ENCODE results near the gene DIS3L2. TPM values are rescaled to one million over a fixed set of nuclear protein-coding genes. Genes with fewer than 3 reads are reported as not detected.

The DIS3L2 gene
- total RNA-seq, 1 experiment from 2014 or later, result 28.5 TPM

DNA sequence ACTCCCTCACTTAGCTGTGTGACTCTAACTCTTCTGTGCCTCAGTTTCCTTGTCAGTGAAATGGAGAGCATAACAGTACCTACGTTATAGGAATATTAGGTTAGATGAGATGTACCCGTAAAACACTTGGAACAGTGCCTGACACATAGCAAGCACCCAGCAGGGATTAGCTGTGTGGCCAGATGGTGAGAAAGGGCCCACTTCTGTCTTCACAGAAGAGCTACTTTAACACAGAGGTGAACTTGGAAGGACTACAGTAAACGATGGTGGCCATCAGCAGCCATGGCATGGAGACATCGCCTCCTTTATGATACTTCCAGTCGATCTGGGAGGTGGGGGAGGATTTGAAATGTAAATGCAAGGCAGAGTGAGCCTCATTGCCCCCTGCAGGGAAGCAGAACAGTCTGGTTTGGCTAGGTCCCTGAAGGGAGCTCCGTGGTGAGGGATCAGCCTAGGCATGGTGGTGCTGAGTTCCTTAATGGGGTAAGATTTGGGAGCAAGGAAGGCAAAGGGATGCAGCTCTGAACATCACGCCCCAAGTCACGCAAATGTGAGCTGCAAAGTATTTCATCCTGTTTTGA lies 315.3 kb downstream of the DIS3L2 start:
- peaks cover 12% of the 10 kb centered on the region for H3K9me3 Mint-ChIP-seq
- TF ChIP-seq, protein P1, sequence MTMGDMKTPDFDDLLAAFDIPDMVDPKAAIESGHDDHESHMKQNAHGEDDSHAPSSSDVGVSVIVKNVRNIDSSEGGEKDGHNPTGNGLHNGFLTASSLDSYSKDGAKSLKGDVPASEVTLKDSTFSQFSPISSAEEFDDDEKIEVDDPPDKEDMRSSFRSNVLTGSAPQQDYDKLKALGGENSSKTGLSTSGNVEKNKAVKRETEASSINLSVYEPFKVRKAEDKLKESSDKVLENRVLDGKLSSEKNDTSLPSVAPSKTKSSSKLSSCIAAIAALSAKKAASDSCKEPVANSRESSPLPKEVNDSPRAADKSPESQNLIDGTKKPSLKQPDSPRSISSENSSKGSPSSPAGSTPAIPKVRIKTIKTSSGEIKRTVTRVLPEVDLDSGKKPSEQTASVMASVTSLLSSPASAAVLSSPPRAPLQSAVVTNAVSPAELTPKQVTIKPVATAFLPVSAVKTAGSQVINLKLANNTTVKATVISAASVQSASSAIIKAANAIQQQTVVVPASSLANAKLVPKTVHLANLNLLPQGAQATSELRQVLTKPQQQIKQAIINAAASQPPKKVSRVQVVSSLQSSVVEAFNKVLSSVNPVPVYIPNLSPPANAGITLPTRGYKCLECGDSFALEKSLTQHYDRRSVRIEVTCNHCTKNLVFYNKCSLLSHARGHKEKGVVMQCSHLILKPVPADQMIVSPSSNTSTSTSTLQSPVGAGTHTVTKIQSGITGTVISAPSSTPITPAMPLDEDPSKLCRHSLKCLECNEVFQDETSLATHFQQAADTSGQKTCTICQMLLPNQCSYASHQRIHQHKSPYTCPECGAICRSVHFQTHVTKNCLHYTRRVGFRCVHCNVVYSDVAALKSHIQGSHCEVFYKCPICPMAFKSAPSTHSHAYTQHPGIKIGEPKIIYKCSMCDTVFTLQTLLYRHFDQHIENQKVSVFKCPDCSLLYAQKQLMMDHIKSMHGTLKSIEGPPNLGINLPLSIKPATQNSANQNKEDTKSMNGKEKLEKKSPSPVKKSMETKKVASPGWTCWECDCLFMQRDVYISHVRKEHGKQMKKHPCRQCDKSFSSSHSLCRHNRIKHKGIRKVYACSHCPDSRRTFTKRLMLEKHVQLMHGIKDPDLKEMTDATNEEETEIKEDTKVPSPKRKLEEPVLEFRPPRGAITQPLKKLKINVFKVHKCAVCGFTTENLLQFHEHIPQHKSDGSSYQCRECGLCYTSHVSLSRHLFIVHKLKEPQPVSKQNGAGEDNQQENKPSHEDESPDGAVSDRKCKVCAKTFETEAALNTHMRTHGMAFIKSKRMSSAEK (CRISPR knock-in tag; IDR thresholded peaks at IDR 0.05; ENCODE audit: borderline replicate concordance), result no peak
- TF ChIP-seq NR2C2 (CRISPR knock-in tag; IDR thresholded peaks at IDR 0.05) (no peak), CBFB (CRISPR knock-in tag; IDR thresholded peaks at IDR 0.05; ENCODE audit: low read depth) (no peak), E2F5 (CRISPR knock-in tag; IDR thresholded peaks at IDR 0.05) (no peak), FOXK1 (CRISPR knock-in tag; IDR thresholded peaks at IDR 0.05) (no peak), SOX15 (CRISPR knock-in tag; IDR thresholded peaks at IDR 0.05) (no peak), TP53 (CRISPR knock-in tag; IDR thresholded peaks at IDR 0.05) (no peak), TEAD4 (CRISPR knock-in tag; IDR thresholded peaks at IDR 0.05) (no peak), KAT7 (CRISPR knock-in tag; IDR thresholded peaks at IDR 0.05; ENCODE audit: borderline replicate concordance) (no peak), ESRRA (CRISPR knock-in tag; IDR thresholded peaks at IDR 0.05; ENCODE audit: borderline replicate concordance) (no peak), NR1H2 (CRISPR knock-in tag; IDR thresholded peaks at IDR 0.05) (no peak), ZNF232 (CRISPR knock-in tag; IDR thresholded peaks at IDR 0.05) (no peak), EMX1 (CRISPR knock-in tag; IDR thresholded peaks at IDR 0.05) (no peak)
- TF ChIP-seq, protein P2, sequence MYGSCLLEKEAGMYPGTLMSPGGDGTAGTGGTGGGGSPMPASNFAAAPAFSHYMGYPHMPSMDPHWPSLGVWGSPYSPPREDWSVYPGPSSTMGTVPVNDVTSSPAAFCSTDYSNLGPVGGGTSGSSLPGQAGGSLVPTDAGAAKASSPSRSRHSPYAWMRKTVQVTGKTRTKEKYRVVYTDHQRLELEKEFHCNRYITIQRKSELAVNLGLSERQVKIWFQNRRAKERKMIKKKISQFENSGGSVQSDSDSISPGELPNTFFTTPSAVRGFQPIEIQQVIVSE (CRISPR knock-in tag; IDR thresholded peaks at IDR 0.05; ENCODE audit: borderline replicate concordance), result no peak
- no peaks in the 10 kb centered on the region for H3K27me3 Mint-ChIP-seq (ENCODE audit: low read depth)
- CTCF ChIA-PET, result interaction anchor here (0.6 to 2.2 kb wide), 13 partner anchors 8 to 376 kb away, joined by 3 to 25 read pairs (median 3); partner anchors contain the start of gene NPPC
- peak overlapping the region; percentile 15; the same call in 1 of the 2 replicates for H3K27ac Mint-ChIP-seq
- H3K4me3 Mint-ChIP-seq, result no peak overlapping the region
- peaks cover 20% of the 10 kb centered on the region for H3K4me1 Mint-ChIP-seq
- peak; percentile 40 for DNase-seq (ENCODE audit: low spot score)
- POLR2A ChIA-PET, result no interaction called here
- H3K36me3 Mint-ChIP-seq, result peaks cover 7% of the 10 kb centered on the region
- ATAC-seq, result peak; percentile 94

GRCh38 chr2:232278534-232278933 lies 317.0 kb downstream of the DIS3L2 start:
- Mint-ChIP-seq H3K27me3 (ENCODE audit: low read depth) (no peaks in the 10 kb centered on the region), H3K36me3 (peaks cover 7% of the 10 kb centered on the region), H3K9me3 (peaks cover 12% of the 10 kb centered on the region), H3K4me3 (no peak overlapping the region), H3K4me1 (peaks cover 20% of the 10 kb centered on the region), H3K27ac (no peak overlapping the region)
- ChIA-PET CTCF (no interaction called here), POLR2A (no interaction called here)
- ATAC-seq (no peak), DNase-seq (ENCODE audit: low spot score) (no peak)
- TF ChIP-seq ZNF281 (CRISPR knock-in tag; IDR thresholded peaks at IDR 0.05) (no peak), ESRRA (CRISPR knock-in tag; IDR thresholded peaks at IDR 0.05; ENCODE audit: borderline replicate concordance) (no peak), TCF7 (CRISPR knock-in tag; IDR thresholded peaks at IDR 0.05; ENCODE audit: low read depth) (no peak), TEAD1 (CRISPR knock-in tag; IDR thresholded peaks at IDR 0.05) (no peak), EMX1 (CRISPR knock-in tag; IDR thresholded peaks at IDR 0.05) (no peak), ZNF138 (CRISPR knock-in tag; conservative IDR thresholded peaks at IDR 0.05) (no peak), ZMAT4 (CRISPR knock-in tag; IDR thresholded peaks at IDR 0.05) (no peak)
- TF ChIP-seq, protein P3, sequence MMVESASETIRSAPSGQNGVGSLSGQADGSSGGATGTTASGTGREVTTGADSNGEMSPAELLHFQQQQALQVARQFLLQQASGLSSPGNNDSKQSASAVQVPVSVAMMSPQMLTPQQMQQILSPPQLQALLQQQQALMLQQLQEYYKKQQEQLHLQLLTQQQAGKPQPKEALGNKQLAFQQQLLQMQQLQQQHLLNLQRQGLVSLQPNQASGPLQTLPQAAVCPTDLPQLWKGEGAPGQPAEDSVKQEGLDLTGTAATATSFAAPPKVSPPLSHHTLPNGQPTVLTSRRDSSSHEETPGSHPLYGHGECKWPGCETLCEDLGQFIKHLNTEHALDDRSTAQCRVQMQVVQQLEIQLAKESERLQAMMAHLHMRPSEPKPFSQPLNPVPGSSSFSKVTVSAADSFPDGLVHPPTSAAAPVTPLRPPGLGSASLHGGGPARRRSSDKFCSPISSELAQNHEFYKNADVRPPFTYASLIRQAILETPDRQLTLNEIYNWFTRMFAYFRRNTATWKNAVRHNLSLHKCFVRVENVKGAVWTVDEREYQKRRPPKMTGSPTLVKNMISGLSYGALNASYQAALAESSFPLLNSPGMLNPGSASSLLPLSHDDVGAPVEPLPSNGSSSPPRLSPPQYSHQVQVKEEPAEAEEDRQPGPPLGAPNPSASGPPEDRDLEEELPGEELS (CRISPR knock-in tag; IDR thresholded peaks at IDR 0.05), result no peak
- TF ChIP-seq, protein P4, sequence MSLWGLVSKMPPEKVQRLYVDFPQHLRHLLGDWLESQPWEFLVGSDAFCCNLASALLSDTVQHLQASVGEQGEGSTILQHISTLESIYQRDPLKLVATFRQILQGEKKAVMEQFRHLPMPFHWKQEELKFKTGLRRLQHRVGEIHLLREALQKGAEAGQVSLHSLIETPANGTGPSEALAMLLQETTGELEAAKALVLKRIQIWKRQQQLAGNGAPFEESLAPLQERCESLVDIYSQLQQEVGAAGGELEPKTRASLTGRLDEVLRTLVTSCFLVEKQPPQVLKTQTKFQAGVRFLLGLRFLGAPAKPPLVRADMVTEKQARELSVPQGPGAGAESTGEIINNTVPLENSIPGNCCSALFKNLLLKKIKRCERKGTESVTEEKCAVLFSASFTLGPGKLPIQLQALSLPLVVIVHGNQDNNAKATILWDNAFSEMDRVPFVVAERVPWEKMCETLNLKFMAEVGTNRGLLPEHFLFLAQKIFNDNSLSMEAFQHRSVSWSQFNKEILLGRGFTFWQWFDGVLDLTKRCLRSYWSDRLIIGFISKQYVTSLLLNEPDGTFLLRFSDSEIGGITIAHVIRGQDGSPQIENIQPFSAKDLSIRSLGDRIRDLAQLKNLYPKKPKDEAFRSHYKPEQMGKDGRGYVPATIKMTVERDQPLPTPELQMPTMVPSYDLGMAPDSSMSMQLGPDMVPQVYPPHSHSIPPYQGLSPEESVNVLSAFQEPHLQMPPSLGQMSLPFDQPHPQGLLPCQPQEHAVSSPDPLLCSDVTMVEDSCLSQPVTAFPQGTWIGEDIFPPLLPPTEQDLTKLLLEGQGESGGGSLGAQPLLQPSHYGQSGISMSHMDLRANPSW (CRISPR knock-in tag; conservative IDR thresholded peaks at IDR 0.05; ENCODE audit: low read depth), result no peak

All from WTC11 (cell line).